CD4-positive, alpha-beta T cell treated with Interleukin-17A for 1 hour (primary cell): ENCODE measurements around the gene ZIC1.

ENCODE experiments used
- DNase-seq: peaks from one replicate; pipeline ENCODE4 v3.0.0-alpha.2; 2020

ZIC1 gene

DNA sequence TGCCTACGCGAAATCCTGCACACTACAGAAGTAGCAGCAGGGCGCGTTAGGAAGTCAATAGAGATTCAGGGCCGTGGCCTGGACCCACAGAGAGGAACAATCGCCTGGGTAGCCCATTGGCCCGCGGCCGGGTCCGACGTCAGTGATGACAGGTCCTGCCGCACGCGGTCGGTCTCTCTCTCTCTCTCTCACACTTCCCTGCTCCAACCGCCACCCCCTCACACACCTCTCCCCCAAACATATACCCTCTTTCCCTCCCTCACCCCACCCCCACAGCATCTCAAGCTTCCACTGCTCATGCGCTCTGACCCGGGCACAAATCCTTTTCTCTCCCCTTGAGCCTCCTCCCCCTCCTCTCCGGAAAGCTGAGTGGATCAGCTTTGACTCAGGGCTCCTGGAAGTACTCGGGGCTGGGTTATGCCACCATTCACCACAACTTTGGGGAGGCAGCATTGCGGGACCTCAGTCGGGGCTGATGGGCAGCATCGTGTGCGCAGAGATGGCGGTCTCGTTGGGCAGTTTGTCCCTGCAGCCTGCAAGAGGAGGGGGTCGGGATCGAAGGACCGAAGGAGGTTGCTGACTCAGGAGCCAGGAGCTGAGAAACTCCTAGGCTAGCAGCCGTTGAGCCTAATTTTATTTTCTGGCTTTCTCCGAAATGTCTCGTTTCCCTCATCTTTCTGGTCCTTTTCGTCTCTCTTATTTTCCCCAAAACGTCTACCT is 11.8 kb upstream of the ZIC1 start:
- no peak for DNase-seq

DNA sequence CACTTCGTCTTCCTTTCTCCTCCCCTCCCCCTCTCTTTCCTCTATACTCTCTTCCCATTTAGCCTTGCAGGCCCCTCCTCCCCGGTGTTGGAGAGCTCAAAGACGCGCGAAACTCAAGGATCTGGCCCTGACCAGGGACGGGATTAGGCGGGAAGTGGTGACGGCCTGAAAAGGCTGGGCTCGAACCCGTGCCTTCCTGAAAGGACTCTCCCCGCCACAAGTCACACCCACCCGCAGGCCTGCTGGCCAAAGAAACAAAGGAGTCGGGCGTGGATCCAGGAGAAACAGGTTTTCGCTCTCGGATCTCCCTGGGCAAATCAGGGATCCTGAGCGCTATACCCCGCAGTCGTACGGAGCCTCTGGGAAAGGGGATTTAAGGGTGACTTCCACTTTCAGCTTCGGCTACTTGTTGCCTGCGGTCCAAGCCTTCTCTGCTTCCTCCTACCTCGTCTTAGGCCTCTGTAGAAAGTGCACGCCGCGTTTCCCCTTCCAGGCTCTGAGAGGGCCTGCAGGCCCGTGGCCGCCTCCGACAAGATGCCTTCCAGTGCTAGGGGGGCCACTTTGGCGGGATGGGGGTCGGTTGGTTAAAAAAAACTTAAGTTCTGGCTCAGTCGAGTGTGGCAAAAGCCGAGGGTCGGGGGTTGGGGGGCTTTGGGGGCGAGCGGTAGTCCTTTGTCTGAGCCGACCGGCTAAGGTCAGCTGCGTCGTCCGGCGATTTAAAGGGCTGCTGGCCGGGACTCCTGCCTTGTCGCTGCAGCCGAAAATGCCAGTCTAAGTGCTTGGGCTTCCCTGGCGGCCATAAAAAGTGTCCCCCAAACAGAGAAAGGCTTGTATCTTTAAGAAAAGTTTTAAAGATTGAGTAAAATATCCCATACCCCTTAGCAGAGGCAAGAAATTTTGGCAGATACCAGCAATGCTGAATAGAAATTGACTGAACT is 11.0 kb upstream of the ZIC1 start:
- no peak for DNase-seq

DNA sequence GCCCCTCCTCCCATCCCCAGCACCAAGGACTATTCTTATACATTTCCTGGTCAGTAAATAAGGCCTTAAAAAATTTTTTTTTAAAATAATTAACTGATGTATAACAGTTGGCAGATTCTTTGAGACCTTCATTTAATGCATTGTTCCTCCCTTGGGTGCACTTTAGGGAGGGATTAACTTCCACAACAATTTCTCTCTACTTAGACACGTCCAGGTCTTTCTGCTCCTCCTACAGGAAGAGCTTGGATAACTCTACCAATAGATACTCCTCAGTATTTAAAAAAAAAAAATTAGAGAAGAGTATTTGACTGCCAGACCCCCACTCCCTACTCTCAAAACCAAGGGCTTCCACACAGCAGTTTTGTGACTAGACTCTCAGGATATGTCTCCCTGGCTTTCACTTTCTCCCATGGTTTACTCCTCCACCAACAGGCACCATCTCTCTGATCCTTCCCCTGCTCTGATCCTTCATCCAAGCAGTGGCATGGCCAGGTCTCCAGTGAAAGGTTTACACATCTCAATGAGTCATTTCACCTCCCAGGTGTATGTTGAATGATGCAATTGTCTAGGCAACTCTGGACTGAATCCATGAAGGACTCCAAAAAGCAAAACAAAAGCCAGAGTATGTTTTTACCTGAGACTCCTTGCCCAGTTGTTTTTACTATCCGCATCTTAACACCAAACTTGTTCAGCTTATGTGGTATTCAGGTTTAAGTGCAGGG is 10.2 kb upstream of the ZIC1 start:
- no peak for DNase-seq

DNA sequence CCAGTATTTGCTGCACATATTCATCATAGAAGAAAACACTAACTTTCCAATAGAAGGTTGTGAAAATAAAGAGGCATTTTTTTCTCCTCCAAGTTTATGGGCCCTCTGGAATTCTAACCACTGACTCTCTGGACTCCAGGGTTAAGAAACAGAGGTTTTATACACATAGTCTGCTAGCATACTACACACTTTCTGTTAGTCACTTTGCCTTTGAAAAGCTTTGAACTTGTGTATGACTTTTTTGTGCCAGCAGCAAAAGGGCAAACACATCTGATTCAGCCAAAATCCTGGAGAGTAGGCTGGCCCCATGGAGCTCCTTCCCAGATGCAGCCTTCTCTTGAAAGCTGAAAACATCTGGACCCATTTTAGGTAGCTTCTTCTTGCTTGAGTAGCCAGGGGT is 9.1 kb upstream of the ZIC1 start:
- DNase-seq: no peak

DNA sequence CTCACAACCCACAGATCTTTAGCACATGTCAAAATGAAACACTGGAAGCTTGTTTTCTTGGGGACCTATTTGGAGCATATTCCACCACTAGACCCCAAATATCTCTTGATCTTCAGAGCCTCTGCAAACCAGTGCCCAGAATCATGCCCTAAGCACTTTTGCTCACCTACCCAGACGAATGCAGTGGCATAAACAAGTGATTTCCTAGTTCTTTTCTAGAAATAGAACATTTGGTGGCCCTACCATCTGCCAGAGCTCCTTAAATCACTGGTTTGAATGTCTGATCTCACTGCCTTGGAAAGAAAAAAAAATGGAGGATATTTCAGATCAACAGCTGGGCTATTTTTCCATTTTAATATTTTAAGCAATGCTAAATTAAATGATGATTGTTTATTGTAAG is 8.2 kb upstream of the ZIC1 start:
- no peak for DNase-seq

DNA sequence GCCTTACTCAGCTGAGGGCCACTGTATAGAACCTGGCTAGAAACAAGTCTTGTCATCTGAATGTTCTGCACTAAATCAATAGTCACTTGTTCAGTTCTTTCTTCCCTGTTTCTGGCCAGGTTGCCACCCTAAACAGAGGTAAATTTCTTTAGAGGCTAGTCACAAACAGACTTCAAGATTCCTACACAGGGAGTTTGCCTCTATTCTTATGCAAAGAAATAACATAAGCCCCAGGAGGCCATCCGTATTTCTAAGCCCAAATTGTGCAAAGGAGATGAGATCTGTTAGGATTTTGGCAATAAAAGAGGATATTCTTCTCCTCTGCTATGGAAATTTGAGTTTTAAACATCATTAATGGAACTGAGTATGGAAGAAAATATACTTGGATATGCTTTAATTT is 7.7 kb upstream of the ZIC1 start:
- DNase-seq: no peak

DNA sequence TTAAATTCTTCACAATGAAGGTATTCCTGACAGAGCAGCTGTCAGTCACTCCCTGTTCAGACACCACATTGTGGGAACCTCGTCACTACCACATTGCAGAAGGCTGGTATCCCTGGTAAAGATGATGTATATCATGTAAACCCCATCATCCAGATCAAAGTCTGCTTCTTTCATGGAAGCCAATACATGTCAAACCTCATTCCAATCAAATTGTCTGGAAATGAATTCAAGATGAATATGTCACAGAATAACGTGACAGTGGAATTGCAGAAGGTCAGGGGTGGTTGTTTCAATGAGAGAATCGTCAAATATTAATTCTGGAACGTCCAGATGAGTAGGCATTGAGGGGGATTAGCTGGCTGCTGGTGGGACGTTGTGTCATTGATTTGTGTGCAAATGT is 7.0 kb upstream of the ZIC1 start:
- no peak for DNase-seq

DNA sequence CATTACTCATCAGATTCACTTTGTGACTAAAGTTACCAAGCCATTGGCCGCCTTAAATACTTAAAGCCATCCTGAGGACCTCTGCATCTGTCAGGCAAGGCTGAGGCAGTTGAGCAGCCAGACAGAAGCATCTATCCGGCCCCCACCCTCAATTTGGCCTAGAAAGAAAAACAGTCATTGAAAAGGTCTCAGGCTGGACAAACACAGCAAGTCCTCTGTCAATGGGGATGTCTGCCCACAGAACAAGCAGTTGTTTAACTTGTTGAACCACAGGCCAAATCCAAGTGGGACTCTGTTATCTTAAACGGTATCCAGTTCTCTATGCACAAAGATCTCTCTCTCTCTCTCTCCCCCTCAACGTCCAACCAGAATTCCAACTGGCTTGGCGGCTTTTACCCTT is 5.7 kb upstream of the ZIC1 start:
- no peak for DNase-seq

DNA sequence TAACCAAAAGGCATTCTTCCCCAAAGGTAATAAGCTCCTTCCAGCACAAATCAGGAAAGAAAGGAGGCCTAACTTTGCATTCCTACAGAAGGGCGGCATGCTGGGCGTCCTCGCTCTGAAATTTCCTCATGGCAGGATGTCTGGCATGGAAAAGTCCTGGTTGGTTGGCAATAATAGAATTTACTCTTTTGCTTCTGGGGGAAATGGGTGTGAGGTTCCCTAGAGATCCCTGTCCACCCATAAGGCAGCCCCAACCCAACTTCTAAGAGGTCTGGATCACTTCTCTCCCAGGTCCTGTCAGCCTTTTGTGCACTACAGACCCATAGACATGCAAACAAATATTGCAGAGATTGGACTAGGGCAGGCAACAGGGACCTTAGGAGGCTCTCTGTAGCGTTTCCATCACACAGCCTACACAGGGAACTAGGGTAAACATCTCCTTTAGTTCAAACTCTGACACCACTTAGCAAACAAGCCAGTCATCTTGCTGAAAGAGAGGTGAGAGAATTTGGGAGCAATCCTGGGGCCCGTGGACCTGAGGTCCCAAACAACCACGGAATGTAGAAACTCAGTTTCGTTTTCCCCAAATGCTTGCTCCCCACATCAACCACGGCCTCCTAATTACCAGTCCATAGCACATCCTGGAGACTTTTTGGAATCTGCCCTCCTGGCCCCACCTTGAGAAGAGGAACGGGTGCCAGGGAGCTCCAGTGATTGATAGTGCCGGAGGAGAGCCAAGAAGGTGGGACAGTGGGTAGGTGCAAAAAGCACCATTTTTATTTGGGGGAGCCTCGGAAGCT is 5.0 kb upstream of the ZIC1 start:
- DNase-seq: no peak

DNA sequence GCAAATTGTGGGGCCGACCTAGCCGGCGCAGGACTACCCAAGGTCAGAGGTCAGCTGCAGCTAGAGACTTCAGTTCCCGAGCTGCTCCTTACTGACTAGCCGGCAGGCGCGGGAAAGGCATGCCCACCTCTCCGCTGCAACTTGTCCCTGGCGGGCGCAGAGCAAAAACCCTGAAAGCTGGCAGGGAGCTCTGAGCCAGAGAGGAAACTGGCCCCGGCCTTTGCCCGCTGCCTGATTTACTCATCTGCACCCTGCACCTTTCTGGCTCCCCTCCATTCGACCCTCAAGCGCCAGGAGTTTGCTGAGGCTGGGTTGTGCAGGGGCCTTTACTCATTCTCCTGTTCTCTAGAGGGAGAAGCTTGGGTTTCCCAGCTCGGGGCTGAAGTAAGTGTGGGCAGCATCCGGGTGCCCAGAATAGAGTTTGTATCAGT is 4.3 kb upstream of the ZIC1 start:
- DNase-seq: no peak

DNA sequence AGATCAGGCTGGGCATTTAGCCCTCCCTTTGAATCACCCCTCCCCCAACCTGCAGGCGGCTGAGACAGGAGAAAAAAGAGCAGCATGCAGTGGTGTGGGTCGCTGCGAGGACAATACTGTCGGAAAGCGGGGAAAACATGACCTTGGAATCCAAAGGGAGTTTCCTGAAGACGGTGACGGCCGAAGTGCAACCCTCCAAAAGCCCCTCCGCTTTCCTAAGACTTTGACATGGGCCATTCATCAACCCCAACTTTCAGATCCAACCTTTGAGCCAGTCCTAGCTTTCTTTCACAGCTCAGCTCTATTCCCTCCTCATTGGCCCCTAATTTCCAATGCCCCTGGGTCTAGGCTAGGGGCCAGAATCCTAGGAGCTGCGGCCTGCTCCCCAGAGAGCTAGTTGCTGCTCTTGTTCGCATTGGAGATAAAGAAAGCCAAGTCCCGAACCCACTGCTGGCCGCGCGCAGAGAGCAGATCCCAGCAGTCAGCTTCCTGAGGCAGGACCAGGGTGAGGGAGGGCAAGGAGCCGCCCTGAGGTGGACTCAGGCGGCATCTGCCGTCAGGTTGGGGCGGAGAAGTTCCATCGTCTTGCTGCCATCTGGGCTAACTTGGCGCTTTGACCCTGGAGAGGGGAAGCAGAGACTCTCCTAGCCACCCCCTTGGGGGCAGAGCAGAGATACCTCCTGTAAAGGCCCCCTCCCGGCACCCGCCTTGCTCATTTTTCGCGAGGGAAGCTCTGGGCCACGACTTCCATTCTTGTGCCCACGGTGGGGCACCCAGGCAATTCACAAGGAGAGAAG is 3.7 kb upstream of the ZIC1 start:
- no peak for DNase-seq

DNA sequence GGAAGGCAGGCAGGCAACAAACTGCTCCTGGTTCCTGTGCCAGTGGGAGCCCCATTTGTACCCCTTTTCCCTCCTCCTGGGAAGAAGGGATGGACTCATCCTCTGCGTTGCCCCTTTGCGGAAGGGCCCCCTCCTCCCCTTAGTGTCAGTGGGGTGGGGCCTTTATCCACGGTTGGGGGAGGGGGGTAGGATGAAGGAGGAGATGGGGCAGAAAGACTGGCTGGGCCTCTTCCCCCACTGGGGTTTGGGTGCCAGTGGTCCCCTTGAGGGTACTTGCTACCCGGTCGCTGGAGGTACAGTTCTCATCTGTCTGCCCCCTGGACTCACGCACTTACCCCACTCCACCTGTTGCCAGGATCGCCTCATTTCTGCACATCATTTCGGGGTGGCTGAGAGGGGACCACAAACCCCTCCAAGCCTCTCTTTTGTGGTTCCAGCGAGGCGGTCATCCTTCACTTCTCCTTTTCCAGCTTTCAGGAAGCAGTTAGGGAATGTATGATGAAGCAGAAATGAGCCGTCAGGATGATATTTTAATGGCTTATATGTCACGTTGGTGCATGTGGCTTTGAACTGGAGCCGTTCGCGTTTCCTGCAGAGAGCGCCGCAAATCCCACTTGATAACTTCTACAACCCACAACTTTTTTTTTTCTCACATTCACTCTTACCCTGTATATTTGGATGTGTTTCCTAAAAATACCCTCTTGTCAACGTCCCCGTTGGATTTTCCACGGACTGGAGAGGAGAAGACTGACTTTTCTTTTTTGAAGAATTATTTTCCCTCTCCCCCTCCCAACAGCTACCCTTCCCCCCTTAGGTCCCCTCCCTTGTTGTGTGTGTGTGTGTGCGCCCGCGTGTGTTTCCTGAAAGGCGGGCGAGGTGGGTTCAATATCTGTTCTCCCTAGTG is 2.9 kb upstream of the ZIC1 start, which contains the start of gene ZIC4:
TSS of gene ZIC4 (minus strand) at position 516 of the 904 bp plus-strand sequence. CDS start 3,746 bp downstream, outside the sequence.
- DNase-seq: no peak

DNA sequence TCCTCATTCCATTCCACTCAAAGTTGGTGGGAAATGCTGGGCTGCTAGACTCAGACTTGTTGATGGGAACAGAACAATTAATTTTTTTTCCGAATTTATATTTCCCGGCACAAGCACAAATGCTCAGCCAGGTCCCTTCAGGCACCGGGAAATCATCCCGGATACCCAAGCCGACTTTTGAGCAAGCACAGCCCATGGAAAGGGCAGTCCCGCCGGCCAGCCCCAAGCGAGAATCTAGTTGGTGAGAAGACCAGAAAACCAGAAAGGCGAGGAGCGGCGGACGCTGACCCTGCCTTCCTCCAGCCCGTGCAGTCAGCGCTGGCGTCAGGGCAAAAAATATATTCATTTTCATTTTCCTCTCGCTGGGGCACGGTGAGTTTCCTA is 2.1 kb upstream of the ZIC1 start:
- no peak for DNase-seq

DNA sequence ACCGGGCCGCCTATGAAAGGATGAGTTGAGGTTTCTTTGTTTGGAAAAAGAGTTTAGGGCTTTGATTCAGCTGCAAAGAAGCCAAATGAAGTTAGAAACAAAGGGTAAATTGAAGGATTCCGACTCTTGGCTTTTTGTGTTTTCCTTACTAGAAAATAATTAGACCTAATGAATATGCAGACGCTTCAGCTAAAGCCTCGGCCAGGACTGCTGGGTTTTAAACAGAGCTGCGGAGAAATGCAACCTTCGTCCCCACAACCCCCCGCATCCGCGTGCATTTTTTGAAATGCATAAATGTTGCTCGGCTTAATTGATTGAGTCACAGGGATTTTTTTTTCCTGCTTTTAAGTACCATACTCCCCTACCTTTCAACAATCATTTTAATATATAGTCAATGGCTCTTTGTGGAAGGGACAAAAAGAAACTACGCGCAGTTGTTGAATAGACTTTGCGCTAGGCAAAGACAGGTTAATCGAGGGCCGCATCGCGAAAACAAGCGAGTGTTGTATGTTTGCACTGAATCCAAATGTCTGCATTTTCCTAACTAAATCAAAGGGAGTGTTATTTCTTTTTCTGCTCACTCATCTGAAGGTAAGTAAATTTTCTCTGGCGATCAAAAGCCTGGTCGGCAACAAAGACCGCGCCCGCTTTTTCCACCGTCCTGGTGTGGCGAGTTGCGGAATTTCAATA is 1.5 kb upstream of the ZIC1 start:
- DNase-seq: no peak

DNA sequence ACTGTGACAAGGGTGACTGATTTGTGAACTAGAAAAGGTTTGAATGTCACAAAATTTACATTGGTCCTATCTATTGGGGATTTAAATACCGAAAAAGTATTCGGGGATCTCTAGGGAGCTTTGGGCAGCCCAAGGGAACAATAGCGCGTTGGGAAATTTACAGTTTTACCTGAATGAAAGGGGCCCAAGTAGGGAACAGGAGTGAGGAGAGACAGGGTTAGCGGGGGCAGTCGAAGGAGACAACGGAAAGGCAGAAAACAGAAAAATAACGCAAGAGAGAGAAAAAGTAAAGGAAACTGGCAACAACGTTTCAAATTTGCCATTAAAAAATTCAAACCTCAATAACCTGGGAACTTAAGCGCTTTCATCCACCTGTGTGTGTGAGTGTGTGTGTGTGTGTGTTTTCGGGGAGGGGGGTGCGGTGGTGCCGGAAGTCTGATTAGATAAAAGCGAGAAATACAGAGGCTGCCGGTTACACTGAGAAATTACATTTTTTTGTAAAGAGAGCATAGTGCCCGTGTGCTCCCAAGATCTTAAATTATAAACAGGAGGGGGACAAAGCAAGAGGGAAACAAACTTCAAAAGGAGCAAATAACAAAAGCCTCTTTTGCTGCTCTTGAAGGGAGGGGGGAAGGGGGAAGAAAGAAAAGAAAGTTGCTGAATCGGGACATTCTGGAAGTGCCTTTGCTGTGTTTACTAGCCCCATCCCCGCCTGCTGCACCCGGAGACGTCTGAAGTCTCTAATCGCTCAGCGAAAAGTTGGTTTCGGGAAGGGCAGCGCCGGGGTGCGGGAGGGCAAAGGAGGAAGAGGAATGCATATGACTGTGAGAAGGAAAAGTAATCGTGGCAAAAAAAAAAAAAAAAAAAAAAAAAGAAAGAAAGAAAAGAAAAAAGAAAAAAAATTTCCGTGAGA is 721 bp upstream of the ZIC1 start:
- DNase-seq: no peak

DNA sequence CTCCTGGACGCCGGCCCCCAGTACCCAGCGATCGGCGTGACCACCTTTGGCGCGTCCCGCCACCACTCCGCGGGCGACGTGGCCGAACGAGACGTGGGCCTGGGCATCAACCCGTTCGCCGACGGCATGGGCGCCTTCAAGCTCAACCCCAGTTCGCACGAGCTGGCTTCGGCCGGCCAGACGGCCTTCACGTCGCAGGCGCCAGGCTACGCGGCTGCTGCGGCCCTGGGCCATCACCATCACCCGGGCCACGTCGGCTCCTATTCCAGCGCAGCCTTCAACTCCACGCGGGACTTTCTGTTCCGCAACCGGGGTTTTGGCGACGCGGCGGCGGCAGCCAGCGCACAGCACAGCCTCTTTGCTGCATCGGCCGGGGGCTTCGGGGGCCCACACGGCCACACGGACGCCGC is 956 bp downstream of the ZIC1 start:
- no peak for DNase-seq

DNA sequence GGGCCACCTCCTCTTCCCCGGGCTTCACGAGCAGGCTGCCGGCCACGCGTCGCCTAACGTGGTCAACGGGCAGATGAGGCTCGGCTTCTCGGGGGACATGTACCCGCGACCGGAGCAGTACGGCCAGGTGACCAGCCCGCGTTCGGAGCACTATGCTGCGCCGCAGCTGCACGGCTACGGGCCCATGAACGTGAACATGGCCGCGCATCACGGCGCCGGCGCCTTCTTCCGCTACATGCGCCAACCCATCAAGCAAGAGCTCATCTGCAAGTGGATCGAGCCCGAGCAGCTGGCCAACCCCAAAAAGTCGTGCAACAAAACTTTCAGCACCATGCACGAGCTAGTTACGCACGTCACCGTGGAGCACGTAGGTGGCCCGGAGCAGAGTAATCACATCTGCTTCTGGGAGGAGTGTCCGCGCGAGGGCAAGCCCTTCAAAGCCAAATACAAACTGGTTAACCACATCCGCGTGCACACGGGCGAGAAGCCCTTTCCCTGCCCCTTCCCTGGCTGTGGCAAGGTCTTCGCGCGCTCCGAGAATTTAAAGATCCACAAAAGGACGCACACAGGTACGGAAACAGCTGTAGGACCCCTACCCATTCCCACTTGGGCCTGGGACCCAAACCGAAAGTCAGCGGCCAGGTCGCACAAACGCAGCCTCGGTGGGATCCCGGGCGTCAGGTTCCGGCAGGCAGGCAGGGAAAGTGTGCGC is 1.5 kb downstream of the ZIC1 start:
- no peak for DNase-seq

DNA sequence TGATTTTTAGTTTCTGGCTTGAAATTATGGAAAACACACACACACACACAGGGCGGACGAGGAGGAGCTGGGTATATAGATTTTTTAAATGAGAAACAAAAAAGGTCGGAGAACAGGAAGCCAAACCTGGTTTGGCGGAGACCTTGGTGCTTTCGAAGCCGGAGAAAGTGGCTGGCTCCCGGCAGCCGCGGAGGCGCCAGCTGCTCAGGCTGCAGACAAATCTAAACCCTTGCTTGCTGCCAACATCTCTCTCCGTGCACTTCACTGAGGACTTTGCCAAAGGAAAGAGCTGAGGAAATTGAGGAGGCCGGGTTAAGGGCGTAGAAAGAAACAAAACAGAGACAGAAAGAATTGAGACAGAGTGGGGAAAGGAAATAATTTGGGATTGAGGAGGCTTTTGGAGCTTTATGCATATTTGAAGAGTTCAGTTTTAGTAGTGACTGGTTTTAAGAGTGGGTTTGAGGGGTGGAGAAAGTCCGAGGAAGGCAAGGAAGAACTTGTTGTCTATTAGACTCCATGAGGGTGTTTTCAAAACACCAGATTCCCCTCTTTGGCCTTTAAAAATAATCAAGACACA is 2.2 kb downstream of the ZIC1 start:
- DNase-seq: no peak
